Head of caudate nucleus (tissue), 42 donors: ENCODE results near the gene TBC1D3E.
"Not testable (repeated sequence)": the region's sequence is repeated elsewhere in the genome, so short reads cannot be mapped to it uniquely, and the experiment has no call there.

ENCODE experiments used
- DNase-seq, 42 donors: peaks; one replicate each; pipeline versions ENCODE4 v3.0.0 to v3.0.0-alpha.2; 2020 to 2021; ENCODE audit warnings: mixed read lengths in 7 of 42
- intact Hi-C: fragments of 100-400 bp; cut with DNase I; formaldehyde crosslinking; loops from one replicate; pipeline ENCODE4 v1.15.0; 2022

TBC1D3E gene

GRCh38 chr17:38127651-38128050 is at the start of gene TBC1D3E:
TBC1D3E (plus strand) TSS chr17:38127951; CDS start chr17:38129496, 1,545 bp downstream.
- DNase-seq, intact Hi-C loops: not testable (repeated sequence)

GRCh38 chr17:38087344-38087743 is 40.4 kb upstream of the TBC1D3E start:
- intact Hi-C loops, DNase-seq: not testable (repeated sequence)

DNA sequence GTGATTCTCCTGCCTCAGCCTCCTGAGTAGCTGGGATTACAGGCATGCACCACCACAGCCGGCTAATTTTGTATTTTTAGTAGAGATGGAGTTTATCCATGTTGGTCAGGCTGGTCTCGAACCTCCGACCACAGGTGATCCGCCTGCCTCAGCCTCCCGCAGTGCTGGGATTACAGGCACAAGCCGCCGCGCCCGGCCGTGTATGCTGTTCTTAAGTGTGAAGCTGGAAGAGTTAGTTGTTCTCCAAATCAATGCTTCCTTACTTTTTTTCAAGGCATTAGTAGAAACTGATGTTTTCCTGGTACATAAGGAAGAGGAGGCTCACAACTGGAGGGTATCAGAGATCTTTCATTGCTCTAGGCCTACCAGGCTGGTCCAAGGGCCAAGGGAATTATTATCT is 39.6 kb upstream of the TBC1D3E start:
- intact Hi-C loops: not testable (repeated sequence)
- peak in 8 of 42 donors; percentile 0 to 20 (median 3) for DNase-seq

DNA sequence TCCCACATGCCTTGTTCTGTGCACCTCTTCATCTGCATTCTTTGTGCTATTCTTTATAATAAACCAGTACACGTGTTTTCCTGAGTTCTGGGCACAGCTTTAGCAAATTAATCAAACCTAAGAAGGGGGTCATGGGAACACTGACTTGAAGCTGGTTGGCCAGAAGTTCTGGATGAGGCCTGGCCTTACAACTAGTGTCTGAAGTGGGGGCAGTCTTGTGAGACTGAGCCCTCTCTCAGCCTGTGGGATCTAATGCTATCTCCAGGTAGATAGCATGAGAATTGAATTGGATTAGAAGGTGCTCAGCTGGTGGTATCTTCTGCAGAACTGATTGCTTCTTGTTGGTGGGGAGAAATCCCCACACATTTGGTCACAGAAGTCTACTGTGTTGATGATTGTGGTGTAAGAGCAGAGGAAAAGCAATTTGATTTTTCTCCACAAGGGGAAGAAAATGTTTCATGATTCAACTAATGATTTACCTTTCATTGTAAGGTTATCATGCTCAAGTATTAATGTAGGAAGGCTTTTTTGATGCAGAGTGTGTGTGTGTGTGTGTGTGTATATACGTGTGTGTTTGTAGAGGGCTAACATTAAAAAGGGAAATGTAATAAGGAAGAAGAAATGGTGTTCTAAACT is 33.6 kb upstream of the TBC1D3E start:
- intact Hi-C loops, DNase-seq: not testable (repeated sequence)

DNA sequence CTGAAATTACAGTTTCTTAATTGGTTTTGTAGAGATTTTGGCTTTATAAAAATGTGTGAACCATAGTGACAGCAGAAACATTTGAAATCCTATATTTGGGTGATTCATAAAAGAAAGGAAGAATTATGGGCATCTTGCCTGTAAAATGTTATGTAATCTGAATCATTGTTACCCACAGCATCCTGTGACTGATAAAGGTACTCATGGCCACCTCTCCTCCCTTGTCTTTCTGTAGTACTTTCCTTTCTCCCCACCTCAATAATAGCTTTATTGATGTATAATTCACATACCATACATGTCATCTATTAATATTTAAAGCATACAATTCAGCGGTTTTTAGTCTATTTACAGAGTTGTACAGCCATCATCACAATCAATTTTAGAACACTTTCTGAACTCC is 28.5 kb upstream of the TBC1D3E start:
- DNase-seq, intact Hi-C loops: not testable (repeated sequence)

DNA sequence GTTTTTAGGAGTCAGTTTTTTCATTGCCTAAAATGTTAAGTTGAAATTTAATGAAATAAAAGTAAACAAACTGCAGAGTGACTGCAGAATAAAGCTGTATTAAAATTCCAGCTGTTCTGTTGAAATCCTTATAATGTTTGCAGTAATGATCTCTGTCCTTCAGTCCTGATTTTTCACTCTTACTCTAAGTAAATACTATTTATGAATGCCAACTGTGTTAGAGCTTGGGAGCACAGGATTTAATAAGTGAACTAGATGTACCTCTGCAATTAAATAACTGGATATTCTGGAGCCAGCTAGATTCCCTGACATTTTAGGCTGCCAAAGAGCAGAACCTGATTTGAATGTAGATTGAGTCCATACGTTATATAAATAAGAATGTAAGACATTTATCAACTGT is 7.9 kb upstream of the TBC1D3E start:
- DNase-seq, intact Hi-C loops: not testable (repeated sequence)

GRCh38 chr17:38134860-38135259 is 7.1 kb downstream of the TBC1D3E start:
- intact Hi-C loops: not testable (repeated sequence)
- DNase-seq: peak in 16 of 42 donors; percentile 0 to 44 (median 6)
